H1 (cell line): ENCODE data around the gene FOXO4.

Source experiments
- ATF2 ChIP-seq: IDR thresholded peaks from 2 replicates; pipeline ENCODE4 v1.6.1; 2012; ENCODE audit warnings: low read length, inconsistent platforms
- ATF3 ChIP-seq: IDR thresholded peaks from 2 replicates; pipeline ENCODE4 v1.6.1; 2011; ENCODE audit warnings: low read depth, mild to moderate bottlenecking, low read length; ENCODE audit not compliant: insufficient read depth
- BCL11A ChIP-seq, 2 experiments: IDR thresholded peaks; one replicate each; pipeline ENCODE4 v1.6.1; 2011; ENCODE audit warnings: low read depth in 2 of 2, low read length in 2 of 2, mild to moderate bottlenecking in 2 of 2
- BRCA1 ChIP-seq: IDR thresholded peaks from 2 replicates; pipeline ENCODE4 v1.6.1; 2012; ENCODE audit warnings: low read depth, low read length, improper control_type of control experiment
- CHD2 ChIP-seq: IDR thresholded peaks from 2 replicates; pipeline ENCODE4 v1.6.1; 2012; ENCODE audit warnings: low read length, improper control_type of control experiment
- CTCF ChIP-seq, 3 experiments: IDR thresholded peaks; 1 replicate in 2 of 3; 2 replicates in 1 of 3; pipeline versions ENCODE4 v1.5.1 to v1.6.1; 2011; ENCODE audit warnings: low read length in 3 of 3, mild to moderate bottlenecking in 3 of 3, inconsistent platforms in 2 of 3, low read depth in 1 of 3, moderate library complexity in 1 of 3; ENCODE audit not compliant: insufficient read depth in 1 of 3; ENCODE audit errors: control extremely low read depth in 1 of 3
- GTF2F1 ChIP-seq: IDR thresholded peaks from 2 replicates; pipeline ENCODE4 v1.6.1; 2012; ENCODE audit warnings: low read depth, low read length, improper control_type of control experiment, borderline replicate concordance
- JUND ChIP-seq: IDR thresholded peaks from 2 replicates; pipeline ENCODE4 v1.6.1; 2011; ENCODE audit warnings: mild to moderate bottlenecking, improper control_type of control experiment, low read length
- NANOG ChIP-seq: IDR thresholded peaks from 2 replicates; pipeline ENCODE4 v1.6.1; 2011; ENCODE audit warnings: low read length, low read depth, mild to moderate bottlenecking, inconsistent platforms; ENCODE audit not compliant: insufficient read depth, poor library complexity, severe bottlenecking
- POLR2A ChIP-seq, 2 experiments: IDR thresholded peaks; 1 replicate in 1 of 2; 2 replicates in 1 of 2; pipeline ENCODE4 v1.6.1; 2011; ENCODE audit warnings: low read depth in 2 of 2, low read length in 2 of 2, mild to moderate bottlenecking in 2 of 2; ENCODE audit errors: control extremely low read depth in 1 of 2
- POLR2AphosphoS5 ChIP-seq: IDR thresholded peaks from 2 replicates; pipeline ENCODE4 v1.6.1; 2011; ENCODE audit warnings: low read depth, low read length
- TEAD4 ChIP-seq: IDR thresholded peaks from 2 replicates; pipeline ENCODE4 v1.6.1; 2012; ENCODE audit warnings: low read depth, low read length, inconsistent platforms, mixed read lengths
- USF2 ChIP-seq: IDR thresholded peaks from 2 replicates; pipeline ENCODE4 v1.6.1; 2011; ENCODE audit warnings: low read length, improper control_type of control experiment

GRCh38 chrX:71117358-71117757 lies 21.7 kb downstream of the FOXO4 start:
- TF ChIP-seq CTCF (IDR thresholded peaks at IDR 0.05; ENCODE audit: control extremely low read depth in 1 of 3, insufficient read depth in 1 of 3, low read depth in 1 of 3, low read length in 3 of 3) (no peak), CHD2 (no peak), USF2 (no peak), JUND (no peak), POLR2AphosphoS5 (no peak), POLR2A (IDR thresholded peaks at IDR 0.05; ENCODE audit: control extremely low read depth in 1 of 2, low read depth in 2 of 2, low read length in 2 of 2) (no peak), NANOG (no peak), BCL11A (IDR thresholded peaks at IDR 0.05; ENCODE audit: low read depth in 2 of 2, low read length in 2 of 2) (no peak), GTF2F1 (no peak), TEAD4 (no peak), BRCA1 (no peak), ATF3 (no peak), ATF2 (no peak)
